Smooth muscle cell (in vitro differentiated cells): ENCODE measurements around the gene NID1. TPM values are rescaled to one million over a fixed set of nuclear protein-coding genes. Genes with fewer than 3 reads are reported as not detected.

Experiments
- DNase-seq: peaks from one replicate; lab custom pipeline; 2025; ENCODE audit not compliant: unreplicated experiment; lab: John Stamatoyannopoulos, UW
- H2AFZ ChIP-seq: fragments of 200-600 bp; sonication (generic); 2 replicates; pipeline ENCODE4 v1.6.0; 2016; ENCODE audit warnings: antibody characterized with exemption, low read depth, mild to moderate bottlenecking
- H3F3A ChIP-seq: fragments of 200-600 bp; sonication (generic); 2 replicates; pipeline ENCODE4 v1.6.0; 2017; ENCODE audit warnings: antibody characterized with exemption, low read depth
- H3K27ac ChIP-seq: fragments of 200-600 bp; sonication (generic); 2 replicates; pipeline ENCODE4 v1.5.1; 2016; ENCODE audit warnings: low read depth, mild to moderate bottlenecking
- H3K27me3 ChIP-seq: fragments of 200-600 bp; sonication (generic); 2 replicates; pipeline ENCODE4 v1.6.1; 2016; ENCODE audit warnings: low read depth, mild to moderate bottlenecking
- H3K36me3 ChIP-seq: fragments of 200-600 bp; sonication (generic); 2 replicates; pipeline ENCODE4 v1.5.1; 2016; ENCODE audit warnings: low read depth
- H3K4me1 ChIP-seq: fragments of 200-600 bp; sonication (generic); 2 replicates; pipeline ENCODE4 v1.5.1; 2016; ENCODE audit warnings: low read depth
- H3K4me2 ChIP-seq: fragments of 200-600 bp; sonication (generic); 2 replicates; pipeline ENCODE4 v1.6.0; 2016; ENCODE audit warnings: mild to moderate bottlenecking
- H3K4me3 ChIP-seq: fragments of 200-600 bp; sonication (generic); 2 replicates; pipeline ENCODE4 v1.5.1; 2016; ENCODE audit warnings: mild to moderate bottlenecking
- H3K79me2 ChIP-seq: fragments of 200-600 bp; sonication (generic); 2 replicates; pipeline ENCODE4 v1.6.0; 2016; ENCODE audit warnings: low read depth, mild to moderate bottlenecking
- H3K9ac ChIP-seq: fragments of 200-600 bp; sonication (generic); 2 replicates; pipeline ENCODE4 v1.6.0; 2016; ENCODE audit warnings: low read depth
- H3K9me3 ChIP-seq: fragments of 200-600 bp; sonication (generic); replicated peaks from 2 replicates; pipeline ENCODE4 v1.5.1; 2016; ENCODE audit warnings: low read depth
- H4K20me1 ChIP-seq: fragments of 200-600 bp; sonication (generic); 2 replicates; pipeline ENCODE4 v1.6.0; 2016; ENCODE audit warnings: low read depth
- CTCF ChIP-seq: fragments of 200-600 bp; sonication (generic); IDR thresholded peaks from 2 replicates; pipeline ENCODE4 v1.5.1; 2017; ENCODE audit warnings: borderline replicate concordance, mild to moderate bottlenecking, antibody characterized with exemption; ENCODE audit not compliant: insufficient read depth, poor library complexity, severe bottlenecking
- WGBS: methylation state at CpG from one replicate; pipeline ENCODE4 v1.1.7; 2016; ENCODE audit warnings: low lambda C conversion rate; 5-methylcytosine and 5-hydroxymethylcytosine counted together
- polyA plus RNA-seq: library from polyadenylated mRNA; unstranded; fragments of >200 nt; fragmentation: Nextera tagmentation; extraction: Ambion mirVana; gene quantifications from 2 replicates; pipeline ENCODE4 v1.2.1, GENCODE V29; 2016
- total RNA-seq: library from RNA; depleted of rRNA; stranded (reverse); fragments of >200 nt; gene quantifications from 2 replicates; pipeline ENCODE4 v1.2.3, GENCODE V29; 2014

NID1 gene
- total and polyA plus RNA-seq, 2 experiments from 2014 or later: 52.9 to 74.1 TPM

DNA sequence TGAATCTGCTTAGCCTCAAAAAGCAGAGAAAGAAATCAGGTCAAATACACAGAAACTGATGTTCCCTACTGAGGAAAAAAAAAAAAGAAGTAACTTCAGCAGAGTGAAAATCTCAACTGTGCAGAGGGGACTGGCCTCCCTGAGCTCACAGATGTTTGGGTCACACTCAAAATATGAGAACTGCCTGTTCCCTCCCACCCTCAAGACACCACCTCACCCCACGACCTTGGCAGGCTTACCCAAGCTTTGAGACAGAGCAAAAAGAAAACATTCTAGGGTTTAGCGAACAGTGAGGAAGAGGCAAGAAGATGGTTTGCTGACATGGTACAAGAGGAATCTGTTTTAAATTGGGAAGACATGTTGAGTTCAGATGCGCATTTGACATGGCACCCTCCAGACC, 48.8 kb downstream of the NID1 start:
- Histone ChIP-seq H3K4me3 (no peak overlapping the region), H4K20me1 (no peaks in the 10 kb centered on the region), H3F3A (no peaks in the 10 kb centered on the region), H3K27ac (no peak overlapping the region), H3K36me3 (no peaks in the 10 kb centered on the region), H3K79me2 (no peaks in the 10 kb centered on the region), H2AFZ (no peak overlapping the region), H3K4me2 (no peak overlapping the region), H3K27me3 (no peaks in the 10 kb centered on the region), H3K4me1 (no peaks in the 10 kb centered on the region), H3K9ac (no peak overlapping the region), H3K9me3 (no peaks in the 10 kb centered on the region)
- WGBS: 97% methylated on average over 3 of the region's 3 CpGs
- DNase-seq: no peak
- TF ChIP-seq CTCF: no peak

- WGBS: 96% methylated on average over 2 of the region's 4 CpGs
- H2AFZ ChIP-seq: no peak overlapping the region
Observed at GRCh38 chr1:236015539-236015938, 49.4 kb downstream of the NID1 start.

DNA sequence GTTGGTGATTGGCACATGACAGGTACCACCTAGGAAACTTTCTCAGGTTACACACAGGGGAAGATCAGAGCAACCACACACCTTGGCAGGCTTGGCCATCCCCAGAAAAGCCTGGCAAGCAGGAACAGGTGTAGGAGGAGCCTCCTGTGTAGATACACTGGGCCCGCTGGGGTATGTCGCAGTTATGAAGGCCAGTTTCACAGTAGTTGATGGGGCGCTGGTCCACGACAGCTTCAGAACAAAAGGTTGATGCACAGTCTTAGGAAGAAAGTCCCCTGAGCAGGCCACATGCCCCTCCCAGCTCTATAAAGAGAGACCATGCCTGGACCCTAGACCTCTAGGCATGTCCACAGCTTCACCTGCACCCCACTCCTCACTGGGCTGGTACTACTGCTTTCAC, 51.6 kb downstream of the NID1 start:
- Histone ChIP-seq H3K9ac (no peak overlapping the region), H4K20me1 (no peaks in the 10 kb centered on the region), H3K4me3 (no peak overlapping the region), H2AFZ (no peak overlapping the region), H3K79me2 (no peaks in the 10 kb centered on the region), H3K4me1 (no peaks in the 10 kb centered on the region), H3K27ac (no peak overlapping the region), H3K36me3 (no peaks in the 10 kb centered on the region), H3K4me2 (no peak overlapping the region), H3K27me3 (no peaks in the 10 kb centered on the region), H3F3A (no peaks in the 10 kb centered on the region), H3K9me3 (no peaks in the 10 kb centered on the region)
- WGBS: 98% methylated on average over 4 of the region's 4 CpGs
- DNase-seq: no peak
- no peak for TF ChIP-seq CTCF

More at GRCh38 chr1:236015539-236015938, 49.4 kb downstream of the NID1 start:
- DNase-seq: no peak
- Histone ChIP-seq H3K27ac (no peak overlapping the region), H3F3A (no peaks in the 10 kb centered on the region), H3K4me2 (no peak overlapping the region), H3K36me3 (no peaks in the 10 kb centered on the region), H3K4me1 (no peaks in the 10 kb centered on the region), H3K4me3 (no peak overlapping the region), H3K79me2 (no peaks in the 10 kb centered on the region), H3K9me3 (no peaks in the 10 kb centered on the region), H3K9ac (no peak overlapping the region), H4K20me1 (no peaks in the 10 kb centered on the region), H3K27me3 (no peaks in the 10 kb centered on the region)
- TF ChIP-seq CTCF: no peak

GRCh38 chr1:236011641-236012040, 53.2 kb downstream of the NID1 start:
- Histone ChIP-seq H4K20me1 (no peaks in the 10 kb centered on the region), H3K9me3 (no peaks in the 10 kb centered on the region), H3K79me2 (no peaks in the 10 kb centered on the region), H3K27me3 (no peaks in the 10 kb centered on the region), H3K4me2 (no peak overlapping the region), H3K4me3 (no peak overlapping the region), H3K27ac (no peak overlapping the region), H3K4me1 (no peaks in the 10 kb centered on the region), H3F3A (no peaks in the 10 kb centered on the region), H3K36me3 (no peaks in the 10 kb centered on the region), H2AFZ (no peak overlapping the region), H3K9ac (no peak overlapping the region)
- WGBS: 95% methylated on average over 11 of the region's 11 CpGs
- no peak for TF ChIP-seq CTCF
- no peak for DNase-seq
